HG03354 (cell line): ENCODE data around the gene MAU2.

ENCODE experiments used
- ATAC-seq: cut with Tn5 transposase; IDR thresholded peaks from one replicate; pipeline ENCODE4 v1.9.1; 2021; ENCODE audit warnings: mild to moderate bottlenecking; ENCODE audit not compliant: unreplicated experiment, poor library complexity, severe bottlenecking

Gene MAU2

DNA sequence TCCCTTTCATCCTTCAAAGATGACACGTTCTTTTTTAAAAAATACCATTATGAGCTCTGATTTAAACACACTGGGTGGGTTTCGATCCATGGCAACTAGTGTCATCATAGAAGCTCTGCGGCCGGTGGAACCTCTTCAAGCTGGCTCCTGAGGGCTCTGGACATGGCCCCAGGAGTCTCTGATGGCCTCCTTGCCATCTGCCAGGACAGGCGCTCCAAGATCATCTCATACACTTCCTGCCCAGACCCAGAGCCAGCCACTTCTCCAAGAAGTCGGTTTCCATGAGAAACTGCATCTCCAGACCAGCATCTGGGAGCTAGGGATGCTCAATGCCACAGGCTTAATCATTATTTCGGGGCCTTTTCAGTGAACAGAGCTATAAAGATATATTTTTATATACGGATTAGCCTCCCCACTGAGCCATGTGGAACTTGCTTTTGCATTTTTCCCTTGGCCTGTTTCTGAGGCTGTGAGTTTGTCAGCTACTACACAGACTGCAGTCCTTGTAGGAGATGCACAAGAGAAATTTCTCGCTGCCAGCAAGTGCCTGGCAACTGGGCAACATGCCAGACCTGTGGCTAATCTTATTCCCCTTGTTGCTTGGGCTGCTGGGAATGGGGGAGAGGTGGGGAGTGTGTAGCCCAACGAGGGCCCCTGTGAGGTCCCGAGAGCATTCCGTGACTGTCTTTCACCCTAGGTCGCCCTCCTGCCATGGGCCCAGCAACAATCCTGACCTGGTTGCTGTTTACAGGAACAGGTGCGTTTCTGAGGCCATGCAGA lies 16.3 kb upstream of the MAU2 start:
- ATAC-seq: no peak

DNA sequence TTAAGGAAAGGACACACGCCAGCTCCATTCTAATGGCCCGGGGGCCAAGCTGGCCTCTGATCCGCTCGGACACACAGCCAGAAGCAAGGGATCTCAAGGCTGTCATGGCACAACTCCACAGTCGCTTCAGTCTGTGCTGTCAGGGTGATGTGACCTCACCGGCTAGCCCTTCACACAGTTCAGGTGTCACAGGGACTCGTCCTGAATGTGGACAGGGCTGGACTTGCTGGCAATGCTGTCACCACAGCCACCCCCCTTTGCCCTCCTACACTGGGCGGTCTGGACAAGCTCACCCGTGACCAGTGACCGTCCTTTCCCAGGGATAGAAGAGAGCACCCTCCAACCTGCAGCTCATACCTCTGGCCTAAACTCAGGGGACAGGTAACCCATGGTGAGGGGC lies 15.6 kb upstream of the MAU2 start:
- no peak for ATAC-seq

DNA sequence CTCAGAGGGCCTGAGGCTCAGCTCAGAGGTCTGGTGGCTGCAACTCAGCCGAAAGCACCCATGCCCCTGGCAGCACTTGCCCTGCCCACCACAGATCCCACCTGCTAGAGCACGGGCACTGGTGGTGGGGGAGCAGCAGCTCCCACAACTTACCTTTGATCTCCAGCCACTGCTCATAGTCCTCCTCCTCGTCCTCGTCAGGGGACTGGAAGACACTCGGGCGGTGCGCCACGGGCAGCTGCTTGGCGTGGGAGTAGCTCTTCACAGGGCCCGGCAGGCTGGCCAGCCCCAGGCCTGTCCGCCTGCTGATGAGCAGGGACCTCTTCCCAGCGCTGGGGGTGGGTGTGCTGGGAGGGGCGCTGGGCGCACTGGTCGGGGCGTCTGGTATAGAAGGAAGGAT lies 14.9 kb upstream of the MAU2 start:
- ATAC-seq: no peak

DNA sequence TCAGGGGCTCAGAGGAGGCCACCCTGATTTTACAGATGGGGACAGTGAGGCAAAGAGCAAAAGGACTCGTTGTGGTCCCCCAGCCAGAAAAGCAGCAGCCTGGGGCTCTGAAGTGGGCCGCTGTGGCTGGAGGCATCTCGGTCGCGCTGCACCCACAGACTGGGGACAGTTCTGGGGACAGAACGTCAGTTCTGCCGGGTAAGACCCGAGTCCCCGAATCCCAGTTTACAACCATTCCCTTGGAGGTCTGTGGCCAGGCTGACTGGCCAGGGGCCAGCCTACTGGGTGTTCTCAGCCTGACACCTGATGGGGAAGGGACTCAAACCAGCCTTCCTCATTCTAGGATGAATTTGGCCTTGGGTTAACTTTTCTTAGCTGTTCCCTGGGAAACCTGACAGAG lies 14.4 kb upstream of the MAU2 start:
- ATAC-seq: no peak

DNA sequence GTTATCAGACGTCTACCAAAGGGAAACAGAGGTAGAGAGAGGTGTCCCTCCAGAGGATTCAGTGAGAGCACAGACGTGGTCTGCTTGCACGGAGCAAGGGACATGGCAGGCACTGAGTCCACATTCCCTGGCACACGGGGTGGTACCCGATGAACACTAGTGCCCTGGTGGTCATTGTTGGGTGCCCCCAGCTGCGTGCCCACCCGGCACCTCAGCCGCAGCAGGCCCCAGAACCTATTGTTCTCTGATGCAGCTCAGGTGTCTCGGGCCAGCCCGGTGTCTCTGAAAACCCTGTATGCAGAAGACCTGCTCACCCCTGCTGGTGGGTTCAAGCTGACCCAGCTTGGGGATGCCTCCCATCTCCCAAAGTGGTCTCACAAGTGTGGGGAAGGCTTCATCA lies 12.3 kb upstream of the MAU2 start:
- ATAC-seq: no peak

DNA sequence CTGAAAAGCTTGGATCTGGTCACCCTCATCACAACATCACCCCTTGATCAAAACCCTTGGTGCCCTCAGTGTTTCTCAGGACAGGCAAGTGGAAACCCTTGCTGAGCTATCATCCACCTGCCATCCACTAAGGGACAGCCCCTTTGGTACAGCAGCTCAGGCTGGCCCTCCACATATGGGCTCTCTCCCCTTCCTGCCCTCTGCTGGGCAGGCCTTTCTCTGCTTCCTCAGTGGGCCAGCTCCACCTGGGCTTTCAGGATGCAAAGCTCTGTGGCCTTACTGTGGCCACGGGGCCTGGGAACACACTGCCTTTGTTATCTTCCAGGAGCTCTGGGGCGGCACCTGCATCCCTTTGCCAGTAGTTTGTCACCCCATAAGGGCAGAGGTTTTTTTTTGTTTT lies 5.2 kb upstream of the MAU2 start:
- no peak for ATAC-seq

DNA sequence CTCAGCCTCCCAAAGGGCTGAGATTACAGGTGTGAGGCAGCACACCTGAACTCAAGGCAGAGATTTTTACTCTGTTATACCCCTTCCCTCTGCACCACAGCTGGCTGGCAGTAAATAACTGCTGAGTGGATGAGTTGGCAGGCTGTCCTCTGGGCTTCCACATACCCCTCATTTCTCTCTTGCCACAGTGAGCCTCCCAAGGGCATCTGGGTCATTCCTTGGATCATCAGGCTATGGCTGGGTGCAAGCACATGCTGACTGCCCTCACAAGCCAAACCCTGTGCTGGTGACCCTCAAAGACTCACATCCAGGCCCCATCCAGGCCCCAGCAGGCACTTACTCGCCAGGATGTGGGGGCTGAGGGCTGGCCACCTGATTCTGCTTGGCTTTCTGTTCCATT lies 4.5 kb upstream of the MAU2 start:
- no peak for ATAC-seq

DNA sequence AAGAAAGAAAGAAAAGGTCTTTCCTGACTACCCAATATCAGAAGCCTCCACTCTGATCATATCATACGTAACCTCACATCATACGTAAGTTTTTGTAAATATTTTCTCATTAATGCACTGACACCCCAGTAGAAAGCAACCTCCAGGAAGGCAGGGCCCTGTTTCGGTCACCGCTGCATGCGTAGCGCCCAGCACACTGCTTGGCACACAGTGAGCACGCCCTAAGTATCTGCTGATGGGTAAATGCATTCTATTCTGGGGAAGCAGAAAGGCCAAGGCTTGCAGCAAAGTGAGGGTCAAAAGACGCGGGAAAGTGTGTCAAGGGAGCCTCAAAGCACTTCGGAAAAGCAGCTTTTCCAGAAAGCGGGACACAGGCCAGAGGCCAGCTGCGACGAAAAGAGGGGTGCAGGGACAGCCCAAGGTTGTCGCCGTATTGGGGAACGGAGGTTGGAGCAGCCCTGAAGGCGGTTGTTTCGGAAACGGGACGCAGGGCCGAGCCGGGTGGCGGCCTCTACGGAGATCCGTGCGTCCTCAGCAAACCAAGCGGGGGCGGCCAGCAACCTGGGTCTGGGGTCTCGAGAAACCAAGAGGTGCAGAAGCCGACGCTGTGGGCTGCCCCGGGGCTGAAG lies 783 bp upstream of the MAU2 start:
- peak; percentile 16 for ATAC-seq

DNA sequence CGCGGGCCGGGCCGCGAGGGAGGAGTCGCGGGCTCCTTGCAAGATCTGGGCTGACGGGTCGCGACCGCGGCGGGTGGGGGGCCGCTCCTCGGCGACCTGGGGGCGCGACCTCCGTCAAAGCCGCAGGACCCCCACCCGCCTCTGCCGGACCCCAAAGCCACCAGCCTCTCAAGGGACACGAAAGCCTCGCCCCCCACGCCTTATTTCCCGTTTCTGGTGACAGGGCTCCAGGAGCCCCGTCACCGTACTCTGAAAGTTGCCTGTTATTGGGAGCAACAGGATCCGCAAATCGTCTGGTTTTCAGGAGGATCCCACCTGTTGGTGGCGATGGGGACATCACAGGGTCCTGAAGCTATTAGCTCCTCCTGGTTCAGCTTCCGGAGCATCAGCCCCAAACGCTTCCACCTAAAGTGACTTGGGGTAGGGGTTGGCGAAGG lies 530 bp downstream of the MAU2 start:
- no peak for ATAC-seq

DNA sequence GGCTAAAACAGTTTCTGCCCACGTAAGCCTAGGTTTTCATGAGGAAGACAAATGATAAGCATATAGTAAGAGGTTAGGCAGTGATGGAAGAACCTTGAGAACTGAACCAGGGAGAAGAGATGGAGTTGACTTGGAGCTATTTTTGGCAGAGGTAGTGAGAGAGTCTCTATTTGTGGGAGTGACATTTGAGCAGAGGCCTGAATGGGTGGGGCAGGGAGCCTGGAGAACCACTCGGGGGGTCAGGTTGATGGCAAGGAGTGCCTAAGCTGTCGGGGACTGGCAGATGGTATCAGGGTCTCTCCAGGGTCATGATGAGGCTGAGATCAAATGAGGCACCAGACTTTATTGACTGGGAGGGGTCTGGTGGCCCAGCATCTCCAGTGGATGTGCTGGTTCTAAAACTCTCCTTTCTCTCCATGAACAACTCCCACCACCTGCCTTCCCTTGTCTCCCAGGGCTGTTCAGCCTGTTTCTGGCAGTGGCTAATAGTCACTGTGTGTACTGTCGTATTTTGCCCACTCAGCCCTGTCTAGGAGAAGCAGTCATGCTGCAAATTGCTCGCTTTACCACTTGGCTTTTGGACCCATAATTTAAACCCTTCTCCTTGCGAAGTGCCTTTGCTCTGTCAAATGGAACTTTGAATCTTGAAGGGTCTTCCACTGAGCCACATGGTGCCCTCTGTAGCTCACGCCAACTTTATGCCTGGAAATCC lies 3.6 kb downstream of the MAU2 start:
- ATAC-seq: no peak

DNA sequence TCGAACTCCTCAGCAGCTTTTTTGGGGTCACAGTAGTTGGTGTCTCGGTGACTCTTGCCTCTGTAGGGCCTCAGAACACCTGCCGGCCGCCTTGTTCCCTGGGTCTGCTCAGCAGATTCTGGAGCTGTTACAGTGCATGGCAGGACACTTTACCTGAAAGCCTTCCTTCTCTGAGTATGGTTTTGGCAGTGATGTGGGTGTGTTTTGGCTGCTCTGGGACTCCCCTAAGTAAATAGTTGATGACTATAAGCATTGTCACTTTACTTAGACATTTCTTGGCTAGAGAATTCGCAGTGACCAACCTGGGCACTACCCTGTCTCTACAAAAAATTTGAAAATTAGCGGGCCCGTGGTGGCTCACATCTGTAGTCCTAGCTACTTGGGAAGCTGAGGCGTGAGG lies 7.0 kb downstream of the MAU2 start:
- no peak for ATAC-seq

DNA sequence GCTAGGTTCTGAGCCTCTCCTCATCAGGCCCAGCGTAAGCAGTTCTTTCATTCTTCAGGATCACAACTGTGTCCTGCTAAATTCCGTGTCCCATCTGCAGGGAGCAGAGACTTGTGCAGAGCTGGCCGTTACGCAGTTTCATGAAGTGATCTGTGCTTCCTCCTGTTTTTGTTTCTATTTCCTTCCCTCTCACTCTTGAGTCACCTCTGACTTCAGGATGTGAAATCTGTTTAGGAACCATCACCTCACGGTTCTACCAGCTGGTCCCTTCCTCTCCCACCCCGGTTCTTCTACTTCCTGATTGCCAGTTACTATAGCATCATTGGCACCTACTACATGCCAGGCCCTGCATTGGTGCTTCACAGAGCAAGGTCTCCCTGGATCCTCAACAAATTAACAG lies 8.5 kb downstream of the MAU2 start:
- ATAC-seq: no peak

DNA sequence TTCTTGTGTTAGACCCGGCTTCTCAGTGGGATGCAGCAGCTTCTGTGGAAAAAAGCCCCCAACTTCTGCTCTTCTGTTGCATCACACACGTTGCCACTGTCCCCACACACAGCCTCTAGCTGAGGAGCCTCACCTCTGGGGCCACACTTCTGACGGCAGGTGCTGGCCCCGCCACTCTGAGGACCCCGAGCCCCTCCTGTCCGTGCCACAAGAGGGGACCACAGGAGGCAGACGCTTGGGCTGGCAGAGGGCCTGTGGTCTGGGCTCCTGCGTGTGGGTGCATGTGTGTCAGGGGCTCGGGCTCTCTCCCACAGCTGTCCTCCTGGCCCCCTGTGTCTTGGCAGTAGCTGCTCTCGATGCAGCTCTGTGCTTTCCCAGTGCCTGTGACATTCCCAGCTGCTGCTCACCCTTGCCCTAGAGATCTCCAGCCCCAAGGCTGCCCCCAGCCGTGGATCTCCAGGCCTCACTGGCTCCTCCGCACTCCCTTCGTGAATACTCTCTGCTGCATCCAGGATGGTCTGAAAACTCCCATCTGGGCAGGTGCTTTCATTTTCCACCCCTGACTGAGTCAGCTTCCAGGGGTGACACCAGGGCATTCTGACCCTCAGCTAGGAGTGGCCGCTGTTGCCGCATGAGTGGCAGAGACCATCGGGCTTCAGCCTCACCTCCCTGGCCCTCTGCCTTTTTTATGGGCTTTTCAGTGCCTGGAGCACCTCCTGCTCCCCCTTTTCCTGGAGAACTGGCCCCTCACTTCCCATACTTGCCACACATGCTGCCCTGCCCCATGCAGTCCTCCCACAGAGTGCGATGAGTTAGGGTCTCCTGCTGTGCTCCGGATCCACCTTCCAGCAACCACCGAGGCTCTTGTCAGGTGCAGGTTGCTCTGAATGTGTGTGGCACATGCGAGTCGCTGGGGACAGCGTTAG lies 13.7 kb downstream of the MAU2 start:
- ATAC-seq: no peak

DNA sequence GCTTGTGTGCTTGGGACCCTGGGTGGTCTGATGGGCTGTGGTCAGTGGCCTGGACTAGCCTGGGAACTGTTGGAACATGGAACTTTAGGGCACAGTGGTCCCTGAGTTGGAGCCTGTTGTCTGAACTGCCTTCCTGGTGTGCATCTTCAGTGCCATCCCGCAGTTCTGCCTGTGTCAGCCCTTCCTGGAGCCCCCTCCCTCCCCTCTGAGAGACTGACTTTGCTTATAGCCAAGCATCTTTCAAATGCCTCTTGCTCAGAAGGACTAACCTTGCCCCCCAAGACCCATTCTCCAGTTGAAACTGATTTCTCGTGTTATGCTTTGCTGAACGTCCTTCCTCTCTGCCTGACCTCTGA lies 14.3 kb downstream of the MAU2 start:
- no peak for ATAC-seq

DNA sequence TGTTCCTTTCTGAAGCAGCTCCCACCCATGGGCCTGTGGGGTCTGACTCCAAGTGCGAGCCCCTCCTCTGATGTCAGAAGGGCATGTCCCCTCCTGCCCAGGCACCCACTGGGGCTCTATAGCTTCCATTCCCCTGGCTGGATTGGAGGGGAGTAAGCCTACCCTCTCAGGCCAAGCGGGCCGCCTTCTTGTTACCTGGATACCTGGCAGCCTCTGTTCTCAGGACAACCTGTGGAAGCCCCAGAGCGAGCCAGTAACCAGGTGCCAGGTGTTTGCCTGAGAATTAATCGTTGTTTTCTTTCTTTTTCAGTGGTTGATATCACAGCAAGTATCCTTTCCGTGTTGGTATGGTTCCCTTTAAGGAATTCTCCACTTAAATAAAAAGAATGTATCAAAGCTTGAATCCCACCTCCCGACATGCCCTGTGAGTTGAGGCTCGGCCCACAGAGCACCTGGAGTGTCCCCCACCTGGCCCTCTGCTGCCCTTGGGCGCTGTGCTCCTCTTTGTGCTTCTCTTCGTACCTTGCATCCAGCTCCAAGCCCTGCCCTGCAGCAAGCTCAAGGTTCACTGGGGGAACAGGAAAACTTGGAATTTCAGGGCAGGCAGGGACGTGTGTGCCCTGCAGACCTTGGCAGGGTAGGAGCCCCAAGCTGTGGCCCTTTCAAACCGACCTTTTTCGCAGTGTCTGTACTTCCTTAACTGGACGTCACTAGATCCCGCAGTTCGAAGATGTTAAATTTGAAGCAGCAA lies 15.0 kb downstream of the MAU2 start:
- ATAC-seq: no peak

DNA sequence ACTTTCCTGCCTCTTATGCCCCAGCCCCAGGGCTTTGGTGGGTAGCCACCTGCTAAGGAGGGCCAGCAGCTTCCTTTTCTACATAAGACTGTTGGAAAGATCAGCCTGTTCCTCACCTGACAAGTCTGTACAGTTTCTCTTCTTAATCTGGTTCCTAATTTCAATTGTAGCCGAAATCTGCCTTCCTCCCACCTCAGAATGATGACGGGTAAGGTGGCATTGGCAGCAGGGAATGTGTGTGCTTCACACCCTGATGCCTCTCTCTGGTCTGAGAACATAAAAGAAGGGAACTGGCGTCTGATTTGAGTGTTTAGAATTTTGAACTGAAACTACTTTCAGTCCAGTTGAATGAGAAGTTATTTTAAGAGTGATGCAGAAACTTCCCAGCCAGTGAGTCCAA lies 16.0 kb downstream of the MAU2 start:
- no peak for ATAC-seq

DNA sequence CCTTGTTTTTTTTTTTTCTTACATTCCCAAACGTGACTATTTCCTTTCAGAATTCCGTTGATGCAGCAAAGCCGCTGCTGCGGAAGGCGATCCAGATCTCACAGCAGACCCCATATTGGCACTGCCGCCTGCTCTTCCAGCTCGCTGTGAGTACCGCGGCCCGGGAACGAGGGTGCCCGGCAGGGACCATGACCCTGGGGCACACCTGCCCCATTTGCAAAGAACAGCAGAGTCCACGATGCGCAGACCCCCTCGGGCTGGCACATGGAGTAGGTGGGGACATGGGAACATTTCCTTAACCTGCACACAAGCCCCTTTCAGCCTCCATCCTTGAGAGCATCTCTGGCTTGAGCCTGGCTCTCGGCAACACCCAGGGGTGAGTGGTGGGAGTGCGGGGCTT lies 16.5 kb downstream of the MAU2 start:
- ATAC-seq: no peak

DNA sequence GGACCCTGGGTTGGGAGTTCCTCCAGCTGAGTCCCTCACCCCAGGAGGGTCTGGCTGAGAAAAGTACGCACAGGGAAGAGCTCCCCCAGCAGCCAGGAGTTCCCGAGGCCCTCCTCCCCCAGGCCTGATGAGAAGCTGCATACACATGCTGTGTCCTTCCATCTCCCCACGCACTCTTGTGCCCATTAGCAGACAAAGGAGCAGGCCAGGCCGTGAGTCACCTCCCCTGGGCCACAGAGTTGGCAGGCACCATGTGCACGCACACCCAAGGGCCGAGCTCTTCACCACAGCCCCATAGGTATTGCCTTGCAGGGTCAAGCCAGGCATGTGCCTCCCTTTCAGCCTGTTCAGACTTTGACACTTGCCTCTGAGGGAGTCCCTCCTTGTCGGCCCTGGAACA lies 17.5 kb downstream of the MAU2 start:
- ATAC-seq: no peak

DNA sequence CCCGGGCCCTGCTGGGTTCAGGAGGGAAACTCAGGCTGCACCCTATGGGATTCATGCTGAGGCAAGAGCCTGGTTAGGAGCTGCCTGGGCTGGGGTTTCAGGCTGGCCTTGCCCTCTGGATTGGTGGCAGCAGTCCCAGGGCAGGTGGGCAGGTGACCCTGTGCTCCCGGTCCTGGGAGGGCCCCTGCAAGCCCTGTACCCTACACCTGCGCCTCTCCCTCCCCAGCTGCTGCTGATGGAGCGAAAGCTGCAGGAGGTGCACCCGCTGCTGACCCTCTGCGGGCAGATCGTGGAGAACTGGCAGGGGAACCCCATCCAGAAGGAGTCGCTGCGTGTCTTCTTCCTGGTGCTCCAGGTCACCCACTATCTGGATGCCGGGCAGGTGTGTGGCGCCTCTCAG lies 20.4 kb downstream of the MAU2 start:
- no peak for ATAC-seq
